Naive thymus-derived CD8-positive, alpha-beta T cell (primary cell): Measurements from ENCODE around the gene OR4C45. TPM values are rescaled to one million over a fixed set of nuclear protein-coding genes. Genes with fewer than 3 reads are reported as not detected.
"Not testable (repeated sequence)": the region's sequence is repeated elsewhere in the genome, so short reads cannot be mapped to it uniquely, and the experiment has no call there.

ENCODE experiments used
- ATAC-seq, 2 donors: fragments of 150-1000 bp; cut with Tn5 transposase in 1 of 2; sonication (Bioruptor Pico), chemical (Tn5 transposase) in 1 of 2; 1 replicate in 1 of 2; 2 replicates in 1 of 2; pipeline ENCODE4 v1.10.0; 2021; ENCODE audit warnings: mild to moderate bottlenecking in 2 of 2, moderate library complexity in 2 of 2
- POLR2A ChIA-PET: fragments of 350-600 bp; sonication (Branson Sonifier 250); formaldehyde crosslinking; loops from one replicate; lab custom pipeline; 2021; ENCODE audit warnings: antibody characterized with exemption; lab: Charles Lee
- DNase-seq, 10 donors: peaks; one replicate each; pipeline versions ENCODE4 v3.0.0 to v3.0.0-alpha.2; 2020 to 2022
- H3K27ac Mint-ChIP-seq, 10 donors: one replicate each; pipeline ENCODE4 v1.8.0; 2020 to 2022; ENCODE audit warnings: mild to moderate bottlenecking in 10 of 10, mixed read lengths in 10 of 10, moderate library complexity in 4 of 10, inconsistent platforms in 1 of 10
- H3K27me3 Mint-ChIP-seq, 5 donors: one replicate each; pipeline ENCODE4 v1.8.0; 2021 to 2022; ENCODE audit warnings: mixed read lengths in 5 of 5
- H3K36me3 Mint-ChIP-seq, 3 donors: one replicate each; pipeline ENCODE4 v1.8.0; 2020 to 2022; ENCODE audit warnings: mixed read lengths in 3 of 3, mild to moderate bottlenecking in 2 of 3, inconsistent platforms in 1 of 3
- H3K4me1 Mint-ChIP-seq, 4 donors: one replicate each; pipeline ENCODE4 v1.8.0; 2021 to 2022; ENCODE audit warnings: mixed read lengths in 4 of 4
- H3K4me3 Mint-ChIP-seq, 10 donors: one replicate each; pipeline ENCODE4 v1.8.0; 2020 to 2022; ENCODE audit warnings: mild to moderate bottlenecking in 10 of 10, mixed read lengths in 10 of 10, moderate library complexity in 6 of 10, inconsistent platforms in 1 of 10
- H3K9me3 Mint-ChIP-seq, 9 donors: one replicate each; pipeline ENCODE4 v1.8.0; 2020 to 2022; ENCODE audit warnings: mixed read lengths in 9 of 9, mild to moderate bottlenecking in 3 of 9, inconsistent platforms in 1 of 9, moderate library complexity in 1 of 9
- polyA plus RNA-seq, 3 donors: library from polyadenylated mRNA; unstranded; fragments of 300-500 nt; fragmentation: Illumina TruSeq; gene quantifications; one replicate each; pipeline ENCODE4 v1.2.3, GENCODE V29; 2021
- total RNA-seq, 8 experiments: library from RNA in 2 of 8; stranded (reverse) in 2 of 8; gene quantifications; one replicate each; pipeline ENCODE4 v1.2.3 and lab custom pipeline; 2021 to 2026

OR4C45 gene
- total and polyA plus RNA-seq, 5 experiments from 2014 or later, result not detected

DNA sequence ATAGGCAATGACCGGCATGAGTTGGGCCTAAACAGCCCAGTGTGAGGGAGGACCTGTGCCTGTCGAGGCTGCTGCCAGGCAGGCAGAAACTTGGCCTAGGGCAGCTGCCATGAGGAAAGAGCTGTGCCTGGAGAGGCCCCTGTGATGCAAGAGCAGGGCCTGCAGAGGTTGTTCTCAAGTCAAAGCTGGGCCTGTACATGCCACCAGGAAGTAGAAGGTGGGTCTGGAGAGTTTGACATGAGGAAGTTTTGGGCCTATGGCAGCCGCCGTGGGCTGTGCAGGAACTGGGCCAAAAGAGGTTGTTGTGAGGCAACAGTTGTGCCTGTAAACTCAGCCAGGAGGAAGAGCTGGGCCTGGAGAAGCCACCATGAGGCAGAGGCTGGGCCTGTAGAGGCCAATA, 43.2 kb downstream of the OR4C45 start:
- no peaks in the 10 kb centered on the region for H3K4me1 Mint-ChIP-seq
- ATAC-seq, result no peak
- no peak overlapping the region for H3K27ac Mint-ChIP-seq
- H3K4me3 Mint-ChIP-seq, result no peak overlapping the region
- peaks cover 0 to 69% (median 8%) of the 10 kb centered on the region in 9 donors for H3K9me3 Mint-ChIP-seq
- no peaks in the 10 kb centered on the region for H3K27me3 Mint-ChIP-seq
- peaks cover 0 to 7% (median 0%) of the 10 kb centered on the region in 3 donors for H3K36me3 Mint-ChIP-seq
- no peak for DNase-seq
- POLR2A ChIA-PET, result no interaction called here

DNA sequence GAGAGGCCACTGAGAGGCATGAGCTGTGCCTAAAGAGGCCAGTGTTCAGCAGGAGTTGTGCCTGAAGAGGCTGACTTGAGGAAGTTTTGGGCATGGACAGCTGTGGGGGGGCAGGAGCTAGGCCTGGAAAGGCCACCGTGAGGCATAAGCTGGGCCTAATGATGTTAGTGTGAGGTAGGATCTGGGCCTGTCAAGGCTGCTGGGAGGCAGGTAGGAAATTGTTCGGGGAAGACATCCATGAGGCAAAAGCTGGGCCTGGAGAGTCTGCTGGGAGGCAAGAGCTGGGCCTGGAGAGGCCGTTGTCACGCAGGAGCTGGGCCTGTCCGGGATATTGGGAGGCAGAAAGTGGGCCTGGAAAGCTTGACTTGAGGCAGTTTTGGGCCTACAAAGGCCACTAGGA, 44.9 kb downstream of the OR4C45 start:
- Mint-ChIP-seq H3K4me1 (no peaks in the 10 kb centered on the region), H3K27me3 (no peaks in the 10 kb centered on the region), H3K27ac (no peak overlapping the region), H3K36me3 (no peaks in the 10 kb centered on the region), H3K4me3 (no peak overlapping the region), H3K9me3 (peaks cover 0 to 52% (median 7%) of the 10 kb centered on the region in 9 donors)
- POLR2A ChIA-PET, result no interaction called here
- DNase-seq (no peak), ATAC-seq (no peak)

DNA sequence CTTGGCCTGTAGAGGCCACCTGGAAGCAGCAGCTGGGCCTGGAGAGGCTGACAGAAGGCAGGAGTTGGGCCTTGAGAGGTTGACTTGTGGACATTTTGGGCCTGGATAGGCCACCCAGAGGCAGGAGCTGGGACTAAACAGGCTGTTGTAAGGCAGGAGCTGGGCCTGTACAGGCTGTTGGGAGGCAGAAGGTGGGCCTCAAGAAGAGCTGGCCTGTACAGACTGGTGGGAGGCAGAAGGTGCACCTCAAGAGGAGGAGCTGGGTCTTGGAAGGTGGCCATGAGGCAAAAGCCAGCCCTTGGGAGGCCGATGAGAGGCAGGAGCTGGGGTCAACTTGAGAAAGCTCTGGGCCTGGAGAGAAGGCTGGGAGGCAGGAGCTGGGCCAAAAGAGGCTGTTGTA, 45.3 kb downstream of the OR4C45 start:
- no peak overlapping the region for H3K27ac Mint-ChIP-seq
- POLR2A ChIA-PET, result no interaction called here
- H3K4me1 Mint-ChIP-seq, result no peaks in the 10 kb centered on the region
- no peaks in the 10 kb centered on the region for H3K27me3 Mint-ChIP-seq
- H3K4me3 Mint-ChIP-seq, result no peak overlapping the region
- ATAC-seq (no peak), DNase-seq (no peak)
- peaks cover 0 to 54% (median 7%) of the 10 kb centered on the region in 9 donors for H3K9me3 Mint-ChIP-seq
- H3K36me3 Mint-ChIP-seq, result no peaks in the 10 kb centered on the region

DNA sequence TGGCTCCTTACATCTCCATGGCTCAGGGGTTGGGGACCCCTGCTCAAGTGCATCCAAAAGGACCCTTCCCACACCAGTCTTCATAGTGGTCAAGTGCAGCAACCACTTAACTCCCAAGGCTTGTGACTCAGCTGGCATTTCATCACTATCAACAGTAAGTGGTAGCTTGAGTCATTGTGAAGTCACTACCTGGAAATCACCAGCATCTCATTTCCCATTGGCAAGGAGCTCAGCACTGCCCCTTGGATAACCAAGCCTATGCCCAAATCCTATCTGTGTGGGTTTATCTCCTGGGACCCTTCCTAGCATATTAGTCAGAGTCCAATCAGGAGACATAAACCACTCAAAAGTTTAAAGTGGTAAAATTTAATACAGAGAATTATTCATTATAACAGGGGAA, 46.3 kb downstream of the OR4C45 start:
- H3K4me3 Mint-ChIP-seq, DNase-seq, ATAC-seq, H3K27ac Mint-ChIP-seq, H3K27me3 Mint-ChIP-seq, POLR2A ChIA-PET, H3K36me3 Mint-ChIP-seq, H3K4me1 Mint-ChIP-seq: not testable (repeated sequence)
- peaks cover 0 to 62% (median 13%) of the 10 kb centered on the region in 9 donors for H3K9me3 Mint-ChIP-seq

DNA sequence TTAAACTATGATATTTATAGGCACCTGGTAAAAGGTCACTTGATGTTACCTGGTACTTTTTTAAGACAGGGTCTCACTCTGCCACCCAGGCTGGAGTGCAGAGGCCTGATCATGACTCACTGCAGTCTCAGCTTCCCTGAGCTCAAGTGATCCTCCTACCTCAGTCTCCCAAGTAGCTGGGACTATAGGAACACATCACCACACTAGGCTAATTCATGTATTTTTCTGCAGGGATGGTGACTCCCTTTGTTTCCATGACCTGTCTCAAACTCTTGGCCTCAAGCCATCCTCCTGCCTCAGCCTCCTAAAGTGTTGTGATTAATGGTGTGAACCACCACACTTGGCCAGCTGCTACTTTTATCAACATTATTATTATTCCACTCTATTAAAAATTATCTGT, 47.6 kb downstream of the OR4C45 start:
- DNase-seq (no peak), ATAC-seq (no peak)
- Mint-ChIP-seq H3K27me3 (peaks cover 0 to 8% (median 0%) of the 10 kb centered on the region in 5 donors), H3K9me3 (peaks cover 0 to 55% (median 13%) of the 10 kb centered on the region in 9 donors), H3K36me3 (no peaks in the 10 kb centered on the region), H3K4me3 (no peak overlapping the region), H3K4me1 (no peaks in the 10 kb centered on the region), H3K27ac (no peak overlapping the region)
- POLR2A ChIA-PET, result no interaction called here

Other genes with a start within 250 kb of the OR4C45 start
- gene OR4C13, start 80.5 kb upstream of the OR4C45 start, total RNA-seq, result not detected
- not detected for gene OR4C13, start 80.5 kb upstream of the OR4C45 start, polyA plus RNA-seq
- gene OR4C12, start 50.3 kb upstream of the OR4C45 start, total RNA-seq, result not detected
- gene OR4C12, start 50.3 kb upstream of the OR4C45 start, polyA plus RNA-seq, result not detected